Measurements from ENCODE around the gene SPTBN5. TPM values are rescaled to one million over a fixed set of nuclear protein-coding genes. Genes with fewer than 3 reads are reported as not detected.

Gene SPTBN5
- total RNA-seq (2022), result 2.3 and 2.5 TPM in 2 replicates
- Bru-seq, nascent RNA, result percentile 30 among the genes with signal in this experiment
- percentile 30 among the genes with signal in this experiment for BruChase-seq, experiment 1, labeled RNA remaining after a 2-hour chase
- BruChase-seq, experiment 2, labeled RNA remaining after a 6-hour chase, result percentile 38 among the genes with signal in this experiment
- long read RNA-seq, partial matches to known transcripts, result 1 of 3 reads
- long read RNA-seq, other reads (novel, unspliced or antisense), result 2 of 3 reads

DNA sequence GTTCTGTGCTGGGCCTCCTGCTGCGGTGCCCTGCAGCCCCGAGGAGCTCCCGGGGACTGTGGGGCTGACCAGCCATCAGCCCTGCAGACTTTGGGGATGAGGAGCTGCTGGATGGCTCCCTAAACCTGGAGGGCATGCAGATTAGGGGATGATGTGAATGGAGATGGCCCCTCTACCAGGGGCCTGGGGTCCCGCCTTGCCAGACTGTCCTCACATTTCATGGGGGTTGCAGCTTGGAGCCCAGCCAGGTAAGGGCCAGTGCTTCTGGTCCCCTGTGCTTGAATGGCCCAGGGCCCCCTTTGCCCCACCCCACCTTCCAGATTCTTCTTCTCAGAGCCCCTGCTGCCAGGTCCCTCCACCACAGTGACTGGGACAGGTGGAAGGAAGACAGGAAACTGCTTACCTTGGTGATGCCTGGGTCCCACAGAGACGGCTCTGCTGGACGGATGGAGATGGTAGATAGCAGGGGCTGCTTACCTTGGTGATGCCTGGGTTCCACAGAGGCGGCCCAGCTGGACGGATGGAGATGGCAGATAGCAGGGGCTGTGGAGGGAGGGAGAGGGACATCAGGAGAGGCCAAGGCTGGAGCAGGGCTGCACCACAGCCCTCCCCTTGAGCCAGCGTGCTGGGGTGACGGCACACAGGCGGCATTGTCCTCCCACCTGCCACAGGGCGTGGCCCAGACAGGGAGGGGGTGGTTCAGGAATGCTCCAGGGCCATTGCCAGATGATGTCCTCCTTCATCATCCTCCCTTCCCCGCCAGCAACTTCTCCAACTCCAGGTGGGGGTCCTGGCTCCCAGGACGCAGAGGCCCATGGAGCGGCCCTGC is at the start of gene SPTBN5:
Gene SPTBN5 (minus strand): TSS at position 632 of the 829 bp plus-strand sequence. CDS start 556 bp downstream, at position 76.
- TF ChIP-seq, protein P1, sequence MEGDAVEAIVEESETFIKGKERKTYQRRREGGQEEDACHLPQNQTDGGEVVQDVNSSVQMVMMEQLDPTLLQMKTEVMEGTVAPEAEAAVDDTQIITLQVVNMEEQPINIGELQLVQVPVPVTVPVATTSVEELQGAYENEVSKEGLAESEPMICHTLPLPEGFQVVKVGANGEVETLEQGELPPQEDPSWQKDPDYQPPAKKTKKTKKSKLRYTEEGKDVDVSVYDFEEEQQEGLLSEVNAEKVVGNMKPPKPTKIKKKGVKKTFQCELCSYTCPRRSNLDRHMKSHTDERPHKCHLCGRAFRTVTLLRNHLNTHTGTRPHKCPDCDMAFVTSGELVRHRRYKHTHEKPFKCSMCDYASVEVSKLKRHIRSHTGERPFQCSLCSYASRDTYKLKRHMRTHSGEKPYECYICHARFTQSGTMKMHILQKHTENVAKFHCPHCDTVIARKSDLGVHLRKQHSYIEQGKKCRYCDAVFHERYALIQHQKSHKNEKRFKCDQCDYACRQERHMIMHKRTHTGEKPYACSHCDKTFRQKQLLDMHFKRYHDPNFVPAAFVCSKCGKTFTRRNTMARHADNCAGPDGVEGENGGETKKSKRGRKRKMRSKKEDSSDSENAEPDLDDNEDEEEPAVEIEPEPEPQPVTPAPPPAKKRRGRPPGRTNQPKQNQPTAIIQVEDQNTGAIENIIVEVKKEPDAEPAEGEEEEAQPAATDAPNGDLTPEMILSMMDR (IDR thresholded peaks at IDR 0.05; ENCODE audit: insufficient read depth in 1 of 2, low read depth in 1 of 2, low read length in 1 of 2, severe bottlenecking in 1 of 2, unreplicated experiment in 1 of 2), result no peak
- Mint-ChIP-seq H3K4me3 (ENCODE audit: unreplicated experiment) (no peak within 1 kb of the TSS), H3K27ac (ENCODE audit: unreplicated experiment) (peak within 1 kb of the TSS; percentile 8), H3K9me3 (ENCODE audit: unreplicated experiment) (no peaks in the 10 kb centered on the region), H3K36me3 (ENCODE audit: insufficient read depth, unreplicated experiment) (peaks cover 48% of the 10 kb centered on the region), H3K27me3 (ENCODE audit: insufficient read depth, unreplicated experiment) (no peaks in the 10 kb centered on the region), H3K4me1 (ENCODE audit: low read depth, unreplicated experiment) (no peaks in the 10 kb centered on the region)
- H3K4me3 ChIP-seq (ENCODE audit: low read depth, low read length), result no peak within 1 kb of the TSS
- BruUV-seq (replicated peaks), result no TSS peak
- intact Hi-C loops (cut with micrococcal nuclease; ENCODE audit: unreplicated experiment), result no loop called here
- H3K27me3 ChIP-seq (replicated peaks; ENCODE audit: control insufficient read depth, insufficient read depth, low read length), result no peaks in the 10 kb centered on the region
- CTCF ChIA-PET, result no interaction called here
- H3K4me1 ChIP-seq, result no peaks in the 10 kb centered on the region
- no peak for DNase-seq
- POLR2A ChIA-PET, result no interaction called here
- no peaks in the 10 kb centered on the region for H3K36me3 ChIP-seq (ENCODE audit: control insufficient read depth, insufficient read depth, low read length)
- no peaks in the 10 kb centered on the region for H3K9me3 ChIP-seq

DNA sequence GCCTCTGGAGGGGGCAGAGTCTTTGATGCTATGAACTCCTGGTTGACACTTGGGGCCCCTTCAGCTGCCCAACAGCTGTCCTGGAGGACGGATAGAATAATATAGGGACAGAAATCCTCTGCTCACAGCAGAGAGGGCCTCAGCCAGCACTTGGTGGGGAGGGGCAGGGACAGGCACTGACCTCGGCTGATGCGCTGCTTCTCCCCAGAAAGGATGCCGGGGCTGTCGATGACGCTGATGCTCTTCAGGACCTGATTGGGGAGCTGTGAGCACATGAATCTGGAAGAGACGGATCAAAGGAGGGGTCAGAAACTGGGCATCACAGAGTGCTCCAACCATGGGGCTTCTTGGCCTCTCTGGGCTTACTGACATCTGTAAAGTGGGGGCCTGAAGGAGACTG is 49.0 kb upstream of the SPTBN5 start:
- Mint-ChIP-seq H3K4me3 (ENCODE audit: unreplicated experiment) (no peak overlapping the region), H3K36me3 (ENCODE audit: insufficient read depth, unreplicated experiment) (peaks cover 53% of the 10 kb centered on the region), H3K9me3 (ENCODE audit: unreplicated experiment) (no peaks in the 10 kb centered on the region), H3K4me1 (ENCODE audit: low read depth, unreplicated experiment) (peaks cover 36% of the 10 kb centered on the region), H3K27ac (ENCODE audit: unreplicated experiment) (peak overlapping the region; percentile 82), H3K27me3 (ENCODE audit: insufficient read depth, unreplicated experiment) (no peaks in the 10 kb centered on the region)
- ChIA-PET POLR2A (no interaction called here), CTCF (no interaction called here)
- no TSS peak for BruUV-seq (replicated peaks)
- Histone ChIP-seq H3K36me3 (ENCODE audit: control insufficient read depth, insufficient read depth, low read length) (peaks cover 5% of the 10 kb centered on the region), H3K4me3 (ENCODE audit: low read depth, low read length) (no peak overlapping the region), H3K27me3 (replicated peaks; ENCODE audit: control insufficient read depth, insufficient read depth, low read length) (no peaks in the 10 kb centered on the region), H3K9me3 (no peaks in the 10 kb centered on the region), H3K4me1 (peaks cover 44% of the 10 kb centered on the region)
- TF ChIP-seq, protein P1 (IDR thresholded peaks at IDR 0.05; ENCODE audit: insufficient read depth in 1 of 2, low read depth in 1 of 2, low read length in 1 of 2, severe bottlenecking in 1 of 2, unreplicated experiment in 1 of 2), result no peak
- intact Hi-C loops (cut with micrococcal nuclease; ENCODE audit: unreplicated experiment), result no loop called here
- no peak for DNase-seq

DNA sequence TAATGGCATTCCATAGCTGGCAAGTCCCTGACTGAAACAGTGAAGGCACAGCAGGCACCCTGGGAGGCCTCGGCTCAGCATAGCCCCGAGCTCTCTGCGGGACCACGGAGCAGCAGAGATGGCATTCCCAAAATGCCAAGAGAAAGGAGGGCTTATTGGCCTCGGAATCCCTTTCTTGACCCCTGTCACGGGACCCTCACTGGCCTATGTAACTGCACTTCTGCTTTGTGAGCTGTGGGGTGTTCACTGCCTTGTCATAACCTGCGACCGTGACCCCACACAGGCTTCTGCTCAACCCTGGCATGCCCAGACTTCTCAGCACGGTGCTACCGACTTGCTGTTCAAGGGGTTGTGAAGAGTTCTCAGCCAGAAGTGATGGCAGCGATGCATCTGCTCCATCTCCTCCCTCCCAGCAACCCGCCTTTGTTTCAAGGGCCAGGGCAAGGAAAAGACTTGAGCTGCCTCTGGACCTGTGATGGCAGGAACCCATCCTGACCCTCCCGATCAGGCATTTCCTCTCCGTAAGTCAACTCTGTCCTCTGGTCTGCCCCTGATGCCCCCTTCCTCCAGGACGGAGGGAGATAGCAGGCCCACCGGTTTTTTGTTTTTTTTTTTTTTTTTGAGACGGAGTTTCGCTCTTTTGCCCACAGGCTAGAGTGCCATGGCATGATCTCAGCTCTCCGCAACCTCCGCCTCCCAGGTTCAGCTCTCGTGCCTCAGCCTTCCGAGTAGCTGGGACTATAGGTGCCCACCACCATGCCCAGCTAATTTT is 48.0 kb upstream of the SPTBN5 start:
- Mint-ChIP-seq H3K27me3 (ENCODE audit: insufficient read depth, unreplicated experiment) (no peaks in the 10 kb centered on the region), H3K4me1 (ENCODE audit: low read depth, unreplicated experiment) (peaks cover 36% of the 10 kb centered on the region), H3K9me3 (ENCODE audit: unreplicated experiment) (no peaks in the 10 kb centered on the region), H3K27ac (ENCODE audit: unreplicated experiment) (peak overlapping the region; percentile 82), H3K36me3 (ENCODE audit: insufficient read depth, unreplicated experiment) (peaks cover 55% of the 10 kb centered on the region), H3K4me3 (ENCODE audit: unreplicated experiment) (no peak overlapping the region)
- no TSS peak for BruUV-seq (replicated peaks)
- peaks cover 33% of the 10 kb centered on the region for H3K4me1 ChIP-seq
- H3K4me3 ChIP-seq (ENCODE audit: low read depth, low read length), result no peak overlapping the region
- H3K36me3 ChIP-seq (ENCODE audit: control insufficient read depth, insufficient read depth, low read length), result peaks cover 5% of the 10 kb centered on the region
- POLR2A ChIA-PET, result no interaction called here
- TF ChIP-seq, protein P1 (IDR thresholded peaks at IDR 0.05; ENCODE audit: insufficient read depth in 1 of 2, low read depth in 1 of 2, low read length in 1 of 2, severe bottlenecking in 1 of 2, unreplicated experiment in 1 of 2), result no peak
- no peaks in the 10 kb centered on the region for H3K27me3 ChIP-seq (replicated peaks; ENCODE audit: control insufficient read depth, insufficient read depth, low read length)
- no peaks in the 10 kb centered on the region for H3K9me3 ChIP-seq
- intact Hi-C loops (cut with micrococcal nuclease; ENCODE audit: unreplicated experiment), result no loop called here
- CTCF ChIA-PET, result interaction anchor here (0.6 kb wide), 1 partner anchor 120 kb away, joined by 3 read pairs; no protein-coding TSS in a partner anchor
- no peak for DNase-seq

Data from Caco-2 (cell line).